ENCODE results near the gene SH2D3A.

DNA sequence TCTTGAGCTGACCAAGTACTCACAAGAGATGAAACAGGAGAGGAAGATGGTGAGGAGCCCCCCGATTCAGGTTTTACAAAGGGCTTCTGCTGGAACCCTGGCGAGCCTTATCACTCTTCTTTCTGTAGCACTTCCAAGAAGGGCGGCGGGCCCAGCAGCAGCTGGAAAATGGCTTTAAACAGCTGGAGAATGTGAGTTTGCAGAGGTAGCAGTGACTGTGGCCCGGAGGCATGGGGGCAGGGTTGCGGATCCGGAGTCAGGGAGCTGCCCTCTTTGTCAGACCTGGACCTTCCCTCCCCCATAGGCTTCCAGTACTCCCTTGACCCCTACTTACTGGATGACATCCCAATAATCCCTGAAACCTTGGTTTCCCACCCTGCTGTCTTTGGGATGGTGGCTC, 24.2 kb downstream of the SH2D3A start:
- TF ChIP-seq, protein P1, sequence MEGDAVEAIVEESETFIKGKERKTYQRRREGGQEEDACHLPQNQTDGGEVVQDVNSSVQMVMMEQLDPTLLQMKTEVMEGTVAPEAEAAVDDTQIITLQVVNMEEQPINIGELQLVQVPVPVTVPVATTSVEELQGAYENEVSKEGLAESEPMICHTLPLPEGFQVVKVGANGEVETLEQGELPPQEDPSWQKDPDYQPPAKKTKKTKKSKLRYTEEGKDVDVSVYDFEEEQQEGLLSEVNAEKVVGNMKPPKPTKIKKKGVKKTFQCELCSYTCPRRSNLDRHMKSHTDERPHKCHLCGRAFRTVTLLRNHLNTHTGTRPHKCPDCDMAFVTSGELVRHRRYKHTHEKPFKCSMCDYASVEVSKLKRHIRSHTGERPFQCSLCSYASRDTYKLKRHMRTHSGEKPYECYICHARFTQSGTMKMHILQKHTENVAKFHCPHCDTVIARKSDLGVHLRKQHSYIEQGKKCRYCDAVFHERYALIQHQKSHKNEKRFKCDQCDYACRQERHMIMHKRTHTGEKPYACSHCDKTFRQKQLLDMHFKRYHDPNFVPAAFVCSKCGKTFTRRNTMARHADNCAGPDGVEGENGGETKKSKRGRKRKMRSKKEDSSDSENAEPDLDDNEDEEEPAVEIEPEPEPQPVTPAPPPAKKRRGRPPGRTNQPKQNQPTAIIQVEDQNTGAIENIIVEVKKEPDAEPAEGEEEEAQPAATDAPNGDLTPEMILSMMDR (IDR thresholded peaks at IDR 0.05): no peak
- TF ChIP-seq POLR2A (IDR thresholded peaks at IDR 0.05): no peak
